Neural cell (in vitro differentiated cells): ENCODE data around the gene SDK2.

Experiments
- EZH2 ChIP-seq: fragments of 200-600, 300-800 bp; shearing (Covaris generic), sonication (generic); IDR thresholded peaks from 2 replicates; pipeline ENCODE4 v1.6.1; 2014; ENCODE audit warnings: antibody characterized with exemption, low read length, borderline replicate concordance, mild to moderate bottlenecking; ENCODE audit not compliant: insufficient read depth, poor library complexity, severe bottlenecking
- POLR2AphosphoS5 ChIP-seq: IDR thresholded peaks from 2 replicates; pipeline ENCODE4 v1.6.1; 2012
- RAD21 ChIP-seq: fragments of 450-650 bp; conservative IDR thresholded peaks from 2 replicates; pipeline ENCODE4 v1.6.1; 2014; ENCODE audit warnings: antibody characterized with exemption, mild to moderate bottlenecking, moderate library complexity
- SMC3 ChIP-seq: fragments of 450-650 bp; conservative IDR thresholded peaks from 2 replicates; pipeline ENCODE4 v1.6.1; 2014; ENCODE audit warnings: antibody characterized with exemption, mild to moderate bottlenecking, moderate library complexity; ENCODE audit not compliant: poor library complexity
- TF ChIP-seq, protein P1 (sequence below): IDR thresholded peaks from 2 replicates; pipeline ENCODE4 v1.6.1; 2012; ENCODE audit warnings: borderline replicate concordance
- TF ChIP-seq, protein P2 (sequence below): fragments of 450-650 bp; IDR thresholded peaks from 2 replicates; pipeline ENCODE4 v1.5.1; 2014; ENCODE audit warnings: antibody characterized with exemption, mild to moderate bottlenecking, moderate library complexity; ENCODE audit not compliant: poor library complexity, severe bottlenecking

DNA sequence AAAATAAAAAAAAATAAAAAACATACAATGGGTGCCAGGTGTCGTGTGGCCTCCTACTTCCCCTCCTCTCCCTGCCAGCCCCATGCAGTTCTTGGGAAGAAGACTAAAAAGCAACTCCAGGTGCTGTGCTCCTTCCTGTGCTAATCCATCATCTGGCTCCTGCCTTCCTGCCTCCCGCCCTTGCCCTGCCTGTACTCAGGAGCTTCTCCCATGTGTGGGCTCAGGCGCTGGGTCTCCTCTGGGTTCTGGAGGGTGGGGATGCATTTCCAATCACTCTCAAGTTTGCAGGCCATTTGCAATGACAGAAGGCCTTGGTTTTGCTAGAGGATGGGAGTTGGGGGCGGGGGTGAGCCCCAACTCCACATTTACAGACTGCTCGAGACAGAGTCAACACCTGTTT is 122.9 kb downstream of the SDK2 start:
- TF ChIP-seq POLR2AphosphoS5 (no peak), EZH2 (no peak), RAD21 (no peak), SMC3 (no peak)
- TF ChIP-seq, protein P1, sequence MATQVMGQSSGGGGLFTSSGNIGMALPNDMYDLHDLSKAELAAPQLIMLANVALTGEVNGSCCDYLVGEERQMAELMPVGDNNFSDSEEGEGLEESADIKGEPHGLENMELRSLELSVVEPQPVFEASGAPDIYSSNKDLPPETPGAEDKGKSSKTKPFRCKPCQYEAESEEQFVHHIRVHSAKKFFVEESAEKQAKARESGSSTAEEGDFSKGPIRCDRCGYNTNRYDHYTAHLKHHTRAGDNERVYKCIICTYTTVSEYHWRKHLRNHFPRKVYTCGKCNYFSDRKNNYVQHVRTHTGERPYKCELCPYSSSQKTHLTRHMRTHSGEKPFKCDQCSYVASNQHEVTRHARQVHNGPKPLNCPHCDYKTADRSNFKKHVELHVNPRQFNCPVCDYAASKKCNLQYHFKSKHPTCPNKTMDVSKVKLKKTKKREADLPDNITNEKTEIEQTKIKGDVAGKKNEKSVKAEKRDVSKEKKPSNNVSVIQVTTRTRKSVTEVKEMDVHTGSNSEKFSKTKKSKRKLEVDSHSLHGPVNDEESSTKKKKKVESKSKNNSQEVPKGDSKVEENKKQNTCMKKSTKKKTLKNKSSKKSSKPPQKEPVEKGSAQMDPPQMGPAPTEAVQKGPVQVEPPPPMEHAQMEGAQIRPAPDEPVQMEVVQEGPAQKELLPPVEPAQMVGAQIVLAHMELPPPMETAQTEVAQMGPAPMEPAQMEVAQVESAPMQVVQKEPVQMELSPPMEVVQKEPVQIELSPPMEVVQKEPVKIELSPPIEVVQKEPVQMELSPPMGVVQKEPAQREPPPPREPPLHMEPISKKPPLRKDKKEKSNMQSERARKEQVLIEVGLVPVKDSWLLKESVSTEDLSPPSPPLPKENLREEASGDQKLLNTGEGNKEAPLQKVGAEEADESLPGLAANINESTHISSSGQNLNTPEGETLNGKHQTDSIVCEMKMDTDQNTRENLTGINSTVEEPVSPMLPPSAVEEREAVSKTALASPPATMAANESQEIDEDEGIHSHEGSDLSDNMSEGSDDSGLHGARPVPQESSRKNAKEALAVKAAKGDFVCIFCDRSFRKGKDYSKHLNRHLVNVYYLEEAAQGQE = no peak
- TF ChIP-seq, protein P2, sequence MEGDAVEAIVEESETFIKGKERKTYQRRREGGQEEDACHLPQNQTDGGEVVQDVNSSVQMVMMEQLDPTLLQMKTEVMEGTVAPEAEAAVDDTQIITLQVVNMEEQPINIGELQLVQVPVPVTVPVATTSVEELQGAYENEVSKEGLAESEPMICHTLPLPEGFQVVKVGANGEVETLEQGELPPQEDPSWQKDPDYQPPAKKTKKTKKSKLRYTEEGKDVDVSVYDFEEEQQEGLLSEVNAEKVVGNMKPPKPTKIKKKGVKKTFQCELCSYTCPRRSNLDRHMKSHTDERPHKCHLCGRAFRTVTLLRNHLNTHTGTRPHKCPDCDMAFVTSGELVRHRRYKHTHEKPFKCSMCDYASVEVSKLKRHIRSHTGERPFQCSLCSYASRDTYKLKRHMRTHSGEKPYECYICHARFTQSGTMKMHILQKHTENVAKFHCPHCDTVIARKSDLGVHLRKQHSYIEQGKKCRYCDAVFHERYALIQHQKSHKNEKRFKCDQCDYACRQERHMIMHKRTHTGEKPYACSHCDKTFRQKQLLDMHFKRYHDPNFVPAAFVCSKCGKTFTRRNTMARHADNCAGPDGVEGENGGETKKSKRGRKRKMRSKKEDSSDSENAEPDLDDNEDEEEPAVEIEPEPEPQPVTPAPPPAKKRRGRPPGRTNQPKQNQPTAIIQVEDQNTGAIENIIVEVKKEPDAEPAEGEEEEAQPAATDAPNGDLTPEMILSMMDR = no peak
